ENCODE results near the gene UTS2R.

- TF ChIP-seq CTCF (IDR thresholded peaks at IDR 0.05 in 4 of 5, conservative IDR thresholded peaks at IDR 0.05 in 1 of 5) (no peak), POLR2A (IDR thresholded peaks at IDR 0.05) (no peak)
These were observed 18.1 kb upstream of the UTS2R start for GRCh38 chr17:82353484-82353883.
